Renal cortex interstitium (tissue), 11 donors: ENCODE measurements around the gene COIL. TPM values are rescaled to one million over a fixed set of nuclear protein-coding genes. Genes with fewer than 3 reads are reported as not detected.

Experiments used
- DNase-seq, 11 donors: peaks; one replicate each; pipeline ENCODE4 v3.0.0-alpha.2; 2013; ENCODE audit warnings: low read depth in 9 of 11, low spot score in 4 of 11; ENCODE audit errors: extremely low read depth in 1 of 11
- polyA plus RNA-seq, 3 donors: library from polyadenylated mRNA; unstranded; fragments of 120-200 nt; gene quantifications; one replicate each; pipeline ENCODE4 v1.2.1, GENCODE V29; 2013; ENCODE audit not compliant: insufficient read length in 3 of 3

COIL gene
- polyA plus RNA-seq, 3 donors = 28.9 to 33.4 (median 29.2) TPM

- DNase-seq = no peak
These were observed 65.9 kb downstream of the COIL start for GRCh38 chr17:56894859-56895455.

GRCh38 chr17:56893503-56893902 is 67.3 kb downstream of the COIL start:
- DNase-seq = no peak

GRCh38 chr17:56892333-56892732 is 68.5 kb downstream of the COIL start:
- no peak for DNase-seq

- DNase-seq = no peak
These were observed 69.1 kb downstream of the COIL start for GRCh38 chr17:56891751-56892150.

GRCh38 chr17:56890906-56891674 is 69.8 kb downstream of the COIL start:
- no peak for DNase-seq

- no peak for DNase-seq
These were observed 70.5 kb downstream of the COIL start for GRCh38 chr17:56890390-56890789.

Other genes with a start within 250 kb of the COIL start
- gene C17orf67, start 127.1 kb downstream of the COIL start, polyA plus RNA-seq = 1 to 10 TPM in 2 of 3 donors, under 1 TPM in 1; 0.70 to 2.2 (median 1.3) TPM
- gene DGKE, start 126.9 kb downstream of the COIL start, polyA plus RNA-seq = 1 to 10 TPM; 3.1 to 6.3 (median 4.9) TPM
- 10 to 100 TPM; 27.9 to 35.5 (median 32.9) TPM for gene TRIM25, start 47.0 kb downstream of the COIL start, polyA plus RNA-seq
- 10 to 100 TPM; 73.2 to 94.7 (median 76.2) TPM for gene SCPEP1, start 17.1 kb upstream of the COIL start, polyA plus RNA-seq
- 10 to 100 TPM; 32.5 to 37.0 (median 33.4) TPM for gene AKAP1, start 124.2 kb upstream of the COIL start, polyA plus RNA-seq